Fibroblast of lung (primary cell): ENCODE results near the gene FGGY. TPM values are rescaled to one million over a fixed set of nuclear protein-coding genes. Genes with fewer than 3 reads are reported as not detected.

Experiments
- DNase-seq, 2 donors: peaks; one replicate each; pipeline versions ENCODE4 v3.0.0 to v3.0.0-alpha.2; 2010; ENCODE audit warnings: low read depth in 2 of 2
- H2AFZ ChIP-seq: 2 replicates; pipeline ENCODE4 v1.5.1; 2012; ENCODE audit warnings: low read length, control low read depth, inconsistent platforms
- H3K27ac ChIP-seq: 2 replicates; pipeline ENCODE4 v1.5.1; 2011; ENCODE audit warnings: low read length, control low read depth; ENCODE audit not compliant: insufficient read depth
- H3K27me3 ChIP-seq: 2 replicates; pipeline ENCODE4 v1.5.1; 2011; ENCODE audit warnings: mild to moderate bottlenecking, low read length; ENCODE audit not compliant: control insufficient read depth, insufficient read depth
- H3K36me3 ChIP-seq: 2 replicates; pipeline ENCODE4 v1.5.1; 2011; ENCODE audit warnings: low read length; ENCODE audit not compliant: control insufficient read depth, insufficient read depth
- H3K4me1 ChIP-seq: 2 replicates; pipeline ENCODE4 v1.5.1; 2011; ENCODE audit warnings: low read length; ENCODE audit not compliant: control insufficient read depth, insufficient read depth; ENCODE audit errors: extremely low read depth
- H3K4me2 ChIP-seq: 2 replicates; pipeline ENCODE4 v1.5.1; 2011; ENCODE audit warnings: low read length, control low read depth; ENCODE audit not compliant: insufficient read depth; ENCODE audit errors: extremely low read depth
- H3K4me3 ChIP-seq, 4 experiments: fragments of 200-600 bp in 1 of 4; sonication (generic) in 1 of 4; replicated peaks in 1 of 4; 2 replicates each; pipeline ENCODE4 v1.5.1; 2011 to 2016; ENCODE audit warnings: low read length in 4 of 4, low read depth in 3 of 4, mild to moderate bottlenecking in 3 of 4, control low read depth in 2 of 4, inconsistent platforms in 1 of 4, mixed read lengths in 1 of 4; ENCODE audit not compliant: insufficient read depth in 1 of 4; ENCODE audit errors: control extremely low read depth in 1 of 4
- H3K79me2 ChIP-seq: 2 replicates; pipeline ENCODE4 v1.5.1; 2012; ENCODE audit warnings: mild to moderate bottlenecking, low read length, inconsistent platforms; ENCODE audit not compliant: control insufficient read depth, insufficient read depth
- H3K9ac ChIP-seq: 2 replicates; pipeline ENCODE4 v1.5.1; 2011; ENCODE audit warnings: mild to moderate bottlenecking, low read length, control low read depth; ENCODE audit not compliant: insufficient read depth
- H3K9me3 ChIP-seq: 2 replicates; pipeline ENCODE4 v1.5.1; 2012; ENCODE audit warnings: low read depth, low read length; ENCODE audit not compliant: control insufficient read depth, insufficient read depth
- H4K20me1 ChIP-seq: 2 replicates; pipeline ENCODE4 v1.5.1; 2011; ENCODE audit warnings: low read length; ENCODE audit not compliant: control insufficient read depth, insufficient read depth; ENCODE audit errors: extremely low read depth
- CTCF ChIP-seq, 2 donors: IDR thresholded peaks in 1 of 2; conservative IDR thresholded peaks in 1 of 2; 1 replicate in 1 of 2; 2 replicates in 1 of 2; pipeline ENCODE4 v1.5.1; 2011 to 2012; ENCODE audit warnings: low read length in 2 of 2, control low read depth in 1 of 2, inconsistent platforms in 1 of 2, low read depth in 1 of 2, mild to moderate bottlenecking in 1 of 2
- EZH2 ChIP-seq: IDR thresholded peaks from 2 replicates; pipeline ENCODE4 v1.5.1; 2012; ENCODE audit warnings: low read length, control low read depth, mild to moderate bottlenecking; ENCODE audit errors: missing control alignments
- polyA plus RNA-seq, 2 donors: library from polyadenylated mRNA; depleted of rRNA in 1 of 2; stranded (reverse) in 1 of 2; unstranded in 1 of 2; fragments of >200 nt; gene quantifications; 2 replicates each; pipeline ENCODE4 v1.2.1, GENCODE V29; 2011 to 2012; ENCODE audit warnings: missing spikeins in 1 of 2
- total RNA-seq: library from RNA; depleted of rRNA; stranded (reverse); fragments of >200 nt; gene quantifications from 2 replicates; pipeline ENCODE4 v1.2.1, GENCODE V29; 2014

The FGGY gene
- total and polyA plus RNA-seq, 2 donors (not counting 1 experiment from before 2014, with no cell fraction given) = 9.5 to 32.4 TPM

DNA sequence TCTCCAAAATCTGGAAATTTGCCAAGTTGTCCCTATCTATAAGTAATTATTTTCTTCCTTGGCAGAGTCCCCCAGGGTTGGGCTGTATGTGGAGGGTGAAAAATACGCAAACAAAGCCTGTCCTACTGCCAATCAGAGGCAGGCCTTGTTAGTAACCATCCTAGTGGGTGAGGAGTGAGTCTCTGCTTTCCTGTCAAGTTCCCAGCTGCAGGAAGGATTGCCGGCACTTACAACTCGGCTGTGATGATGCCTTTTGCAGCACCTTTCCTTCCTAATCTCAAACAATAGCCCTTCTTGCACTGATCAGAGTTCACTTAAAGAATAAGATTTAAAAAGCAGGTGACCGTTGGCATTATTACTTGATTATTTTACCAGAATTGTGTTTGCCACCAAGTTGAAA, 31.3 kb upstream of the FGGY start:
- Histone ChIP-seq H3K4me2 (no peak overlapping the region), H3K36me3 (no peaks in the 10 kb centered on the region), H3K4me1 (no peaks in the 10 kb centered on the region), H3K27ac (no peak overlapping the region), H3K9me3 (no peaks in the 10 kb centered on the region), H3K4me3 (no peak overlapping the region), H3K9ac (no peak overlapping the region), H2AFZ (no peak overlapping the region), H4K20me1 (no peaks in the 10 kb centered on the region), H3K27me3 (no peaks in the 10 kb centered on the region), H3K79me2 (no peaks in the 10 kb centered on the region)
- no peak for DNase-seq
- no peak for TF ChIP-seq CTCF (conservative IDR thresholded peaks at IDR 0.05 in 1 of 2, IDR thresholded peaks at IDR 0.05 in 1 of 2; ENCODE audit: low read depth in 1 of 2, low read length in 2 of 2)
- no peak for TF ChIP-seq EZH2

DNA sequence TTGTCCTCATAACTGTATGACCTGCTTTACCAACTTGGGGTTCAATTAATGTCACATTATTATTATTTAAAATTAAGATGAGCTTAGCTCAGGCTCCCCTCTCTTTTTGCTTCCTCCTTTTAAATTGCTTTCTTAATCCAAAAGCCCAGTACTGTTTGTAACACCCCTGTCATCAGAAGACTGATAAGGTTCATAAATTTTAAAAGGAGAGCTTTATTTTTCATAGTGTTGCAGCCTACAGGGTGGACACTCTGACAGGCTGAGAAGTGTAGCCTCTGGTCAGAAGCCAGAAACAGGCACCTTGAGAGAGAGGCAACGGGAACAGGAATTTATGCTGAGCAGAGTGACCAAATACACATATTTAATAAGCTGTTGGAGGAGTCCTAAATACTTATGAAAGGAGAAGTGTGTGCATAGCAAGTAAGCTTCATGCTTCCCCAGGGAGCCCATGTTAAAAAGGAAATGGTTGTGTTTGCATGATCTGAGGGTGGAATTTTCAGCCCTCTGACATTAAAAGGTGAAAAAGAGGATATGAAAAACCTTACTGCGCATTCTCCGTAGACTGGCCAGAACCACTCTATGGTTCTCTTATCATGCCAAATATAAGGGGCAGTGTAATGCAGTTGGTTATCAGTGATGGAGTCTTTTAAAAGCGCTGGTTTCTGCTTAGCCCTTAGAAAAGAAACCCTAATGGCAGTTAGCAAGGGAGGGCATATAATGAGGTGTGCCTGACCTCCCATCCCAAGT, 30.5 kb upstream of the FGGY start:
- Histone ChIP-seq H2AFZ (no peak overlapping the region), H3K4me3 (no peak overlapping the region), H3K27ac (no peak overlapping the region), H4K20me1 (no peaks in the 10 kb centered on the region), H3K27me3 (no peaks in the 10 kb centered on the region), H3K4me1 (no peaks in the 10 kb centered on the region), H3K79me2 (no peaks in the 10 kb centered on the region), H3K9ac (no peak overlapping the region), H3K4me2 (no peak overlapping the region), H3K9me3 (no peaks in the 10 kb centered on the region), H3K36me3 (no peaks in the 10 kb centered on the region)
- TF ChIP-seq CTCF (conservative IDR thresholded peaks at IDR 0.05 in 1 of 2, IDR thresholded peaks at IDR 0.05 in 1 of 2; ENCODE audit: low read depth in 1 of 2, low read length in 2 of 2) = no peak
- TF ChIP-seq EZH2 = no peak
- DNase-seq = no peak

DNA sequence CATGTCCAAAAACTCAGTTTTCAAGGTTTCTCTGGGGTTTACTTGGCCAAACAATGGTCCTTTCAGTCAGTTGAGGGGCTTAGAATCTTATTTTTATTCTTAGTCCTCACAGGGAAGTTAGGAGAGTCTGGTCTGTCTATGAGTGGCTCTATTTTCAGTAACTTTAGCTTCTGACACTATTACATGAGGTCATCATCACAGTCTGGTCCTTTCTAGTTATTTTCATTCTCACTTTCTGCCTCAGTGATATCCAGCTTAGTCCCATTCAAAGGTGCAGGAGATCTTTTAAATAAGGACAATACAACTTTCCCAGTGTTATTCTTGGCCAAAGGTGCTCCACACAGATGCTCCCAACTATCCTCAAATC, 30.0 kb upstream of the FGGY start:
- no peak for TF ChIP-seq EZH2
- TF ChIP-seq CTCF (conservative IDR thresholded peaks at IDR 0.05 in 1 of 2, IDR thresholded peaks at IDR 0.05 in 1 of 2; ENCODE audit: low read depth in 1 of 2, low read length in 2 of 2) = no peak
- no peaks in the 10 kb centered on the region for H4K20me1 ChIP-seq
- H3K4me3 ChIP-seq = no peak overlapping the region
- no peaks in the 10 kb centered on the region for H3K36me3 ChIP-seq
- H2AFZ ChIP-seq = no peak overlapping the region
- H3K4me1 ChIP-seq = no peaks in the 10 kb centered on the region
- H3K79me2 ChIP-seq = no peaks in the 10 kb centered on the region
- no peak overlapping the region for H3K9ac ChIP-seq
- H3K27me3 ChIP-seq = no peaks in the 10 kb centered on the region
- DNase-seq = no peak
- no peak overlapping the region for H3K27ac ChIP-seq
- H3K9me3 ChIP-seq = no peaks in the 10 kb centered on the region
- H3K4me2 ChIP-seq = no peak overlapping the region
